Stimulated activated CD4-positive, alpha-beta T cell treated with anti-CD3 and anti-CD28 coated beads, Interleukin-1b, Interleukin-23, amount 100 ng/mL, for 24 hours (primary cell): ENCODE data around the gene IRGQ.
"Not testable (repeated sequence)": the region's sequence is repeated elsewhere in the genome, so short reads cannot be mapped to it uniquely, and the experiment has no call there.

Experiments
- DNase-seq, 4 experiments: peaks; one replicate each; pipeline ENCODE4 v3.0.0-alpha.2; 2020; ENCODE audit warnings: low read depth in 4 of 4, low spot score in 1 of 4

IRGQ gene

GRCh38 chr19:43595999-43596841, at the start of gene IRGQ, which contains the start of gene ZNF576:
Gene IRGQ (minus strand): TSS chr19:43596134. CDS start chr19:43595338, 796 bp downstream.
Gene ZNF576 (plus strand): TSS chr19:43596595. CDS start chr19:43597109, 514 bp downstream.
- peak; percentile 100 for DNase-seq

- no peak for DNase-seq
Observed at GRCh38 chr19:43644181-43644580, 48.2 kb upstream of the IRGQ start.

GRCh38 chr19:43643326-43643725, 47.4 kb upstream of the IRGQ start:
- DNase-seq = no peak

GRCh38 chr19:43642531-43642930, 46.6 kb upstream of the IRGQ start:
- no peak for DNase-seq

GRCh38 chr19:43641333-43641732, 45.4 kb upstream of the IRGQ start:
- DNase-seq = no peak

GRCh38 chr19:43640424-43640757, 44.5 kb upstream of the IRGQ start:
- DNase-seq = no peak

GRCh38 chr19:43639519-43640423, 43.8 kb upstream of the IRGQ start, which contains the start of gene CADM4:
Gene CADM4 (minus strand): TSS chr19:43639850. CDS start chr19:43639790, 60 bp downstream.
- peak in 3 of 4 experiments; percentile 7 to 44 (median 19) for DNase-seq

- no peak for DNase-seq
Observed at GRCh38 chr19:43638995-43639518, 43.1 kb upstream of the IRGQ start.

GRCh38 chr19:43638214-43638994, 42.5 kb upstream of the IRGQ start:
- DNase-seq = no peak

GRCh38 chr19:43636121-43636683, 40.3 kb upstream of the IRGQ start:
- no peak for DNase-seq

GRCh38 chr19:43635561-43635940, 39.6 kb upstream of the IRGQ start:
- DNase-seq = not testable (repeated sequence)

GRCh38 chr19:43634872-43635560, 39.1 kb upstream of the IRGQ start:
- no peak for DNase-seq

- no peak for DNase-seq
Observed at GRCh38 chr19:43634506-43634871, 38.6 kb upstream of the IRGQ start.

GRCh38 chr19:43634068-43634467, 38.1 kb upstream of the IRGQ start:
- DNase-seq = no peak

GRCh38 chr19:43633520-43633919, 37.6 kb upstream of the IRGQ start:
- DNase-seq = no peak

- no peak for DNase-seq
Observed at GRCh38 chr19:43631491-43631890, 35.6 kb upstream of the IRGQ start.

- DNase-seq = no peak
Observed at GRCh38 chr19:43628646-43629326, 32.9 kb upstream of the IRGQ start.

GRCh38 chr19:43626838-43627237, 30.9 kb upstream of the IRGQ start:
- DNase-seq = no peak

GRCh38 chr19:43625918-43626579, 30.1 kb upstream of the IRGQ start:
- DNase-seq = no peak
